Body of pancreas (tissue), 4 donors: ENCODE measurements around the gene ADAMTS5.

ENCODE experiments used
- POLR2A ChIP-seq, 3 donors: fragments of 450-650 bp; IDR thresholded peaks; one replicate each; pipeline ENCODE4 v1.6.1; 2016; ENCODE audit warnings: antibody characterized with exemption in 3 of 3, mild to moderate bottlenecking in 2 of 3
- TF ChIP-seq, protein P1 (sequence below), 7 experiments: fragments of 450-650 bp in 4 of 7; fragments of 200-600 bp in 3 of 7; sonication (generic) in 3 of 7; IDR thresholded peaks; one replicate each; pipeline ENCODE4 v1.5.1; 2016 to 2019; ENCODE audit warnings: antibody characterized with exemption in 7 of 7

DNA sequence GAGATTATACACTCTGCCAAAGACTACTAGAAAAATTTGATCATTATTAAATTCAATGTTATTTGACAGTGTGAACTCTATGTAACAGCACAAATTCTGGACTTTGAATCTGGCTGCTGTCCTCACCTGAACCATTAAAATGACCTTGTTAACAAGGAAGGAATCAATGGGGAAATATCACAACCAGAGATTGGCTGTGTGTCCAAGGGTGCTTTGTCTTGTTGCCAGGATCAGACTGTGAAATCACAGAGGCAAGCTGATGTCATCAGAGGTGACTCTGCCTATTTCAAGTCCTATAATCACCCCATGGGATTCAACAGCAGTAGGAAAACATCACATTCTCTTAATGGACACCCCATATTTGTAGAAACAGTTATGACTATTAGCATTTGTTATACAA, 46.8 kb downstream of the ADAMTS5 start:
- no peak for TF ChIP-seq POLR2A (IDR thresholded peaks at IDR 0.05)
- TF ChIP-seq, protein P1, sequence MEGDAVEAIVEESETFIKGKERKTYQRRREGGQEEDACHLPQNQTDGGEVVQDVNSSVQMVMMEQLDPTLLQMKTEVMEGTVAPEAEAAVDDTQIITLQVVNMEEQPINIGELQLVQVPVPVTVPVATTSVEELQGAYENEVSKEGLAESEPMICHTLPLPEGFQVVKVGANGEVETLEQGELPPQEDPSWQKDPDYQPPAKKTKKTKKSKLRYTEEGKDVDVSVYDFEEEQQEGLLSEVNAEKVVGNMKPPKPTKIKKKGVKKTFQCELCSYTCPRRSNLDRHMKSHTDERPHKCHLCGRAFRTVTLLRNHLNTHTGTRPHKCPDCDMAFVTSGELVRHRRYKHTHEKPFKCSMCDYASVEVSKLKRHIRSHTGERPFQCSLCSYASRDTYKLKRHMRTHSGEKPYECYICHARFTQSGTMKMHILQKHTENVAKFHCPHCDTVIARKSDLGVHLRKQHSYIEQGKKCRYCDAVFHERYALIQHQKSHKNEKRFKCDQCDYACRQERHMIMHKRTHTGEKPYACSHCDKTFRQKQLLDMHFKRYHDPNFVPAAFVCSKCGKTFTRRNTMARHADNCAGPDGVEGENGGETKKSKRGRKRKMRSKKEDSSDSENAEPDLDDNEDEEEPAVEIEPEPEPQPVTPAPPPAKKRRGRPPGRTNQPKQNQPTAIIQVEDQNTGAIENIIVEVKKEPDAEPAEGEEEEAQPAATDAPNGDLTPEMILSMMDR (IDR thresholded peaks at IDR 0.05): no peak
